Measurements from ENCODE around the gene KRT86. TPM values are rescaled to one million over a fixed set of nuclear protein-coding genes. Genes with fewer than 3 reads are reported as not detected.

Gene KRT86
- total and polyA plus RNA-seq, 2 of the 8 experiments (the other 6 are each of a cell fraction or from before 2014, with no cell fraction given), result 0.12 TPM; not detected in 1

DNA sequence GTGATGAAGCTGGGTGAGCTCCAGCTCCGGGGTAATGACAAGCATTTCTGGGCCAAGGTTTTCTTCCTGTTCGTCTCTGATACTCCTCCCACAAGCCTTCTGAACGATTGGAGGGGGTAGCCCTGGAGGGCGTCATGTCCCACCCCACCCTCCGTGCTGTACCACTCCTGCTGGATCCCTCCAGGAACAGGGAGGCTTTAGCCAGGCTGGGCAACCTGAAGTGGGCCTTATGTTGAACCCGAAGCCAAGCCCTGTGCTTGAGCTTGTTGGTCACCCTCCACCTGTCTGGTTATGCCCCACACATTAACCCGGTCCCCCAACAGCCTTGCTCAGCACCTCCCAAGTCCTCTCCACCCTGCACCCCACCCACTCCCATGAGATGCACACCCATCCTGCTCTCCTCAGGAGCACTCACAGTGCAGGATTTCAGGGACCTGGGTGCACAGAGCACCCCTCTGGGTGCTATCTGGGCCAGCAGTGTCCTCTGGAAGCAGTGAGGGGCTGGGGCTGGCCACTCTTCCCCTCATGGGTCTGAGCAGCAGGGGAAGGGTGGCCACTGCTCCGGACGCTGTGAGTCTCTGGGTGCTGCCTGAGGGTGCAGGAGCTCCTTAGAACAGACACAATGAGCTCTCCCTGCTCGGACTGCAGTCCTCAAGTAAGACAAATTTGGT is 53.5 kb downstream of the KRT86 start:
- CTCF ChIA-PET (ENCODE audit: partially characterized antibody), result interaction anchor here (0.6 to 19.8 kb wide), 59 partner anchors 9 to 657 kb away, joined by 3 to 353 read pairs (median 4); partner anchors contain the start of genes KRT7, KRT80, KRT85 and KRT86
- 80% methylated on average over 9 of the region's 10 CpGs; no CpG with 5 or more reads in 1 of the 2 experiments for WGBS, 2 experiments (ENCODE audit: extremely low coverage in 1 of 2, insufficient coverage in 1 of 2, insufficient read length in 1 of 2, insufficient replicate concordance in 2 of 2, low coverage in 1 of 2, low lambda C conversion rate in 2 of 2, missing lambda C conversion rate in 1 of 2)
- H3K4ac ChIP-seq (replicated peaks; ENCODE audit: insufficient read length, low read depth, low read length), result no peak overlapping the region
- H2BK15ac ChIP-seq (ENCODE audit: low read length), result no peak overlapping the region
- no peak for TF ChIP-seq TAF7 (optimal IDR thresholded peaks at IDR 0.05; ENCODE audit: borderline replicate concordance, low read depth, low read length)
- TF ChIP-seq SP2 (IDR thresholded peaks at IDR 0.05; ENCODE audit: low read length), result no peak
- TF ChIP-seq ASH2L (IDR thresholded peaks at IDR 0.05; ENCODE audit: low read length), result no peak
- TF ChIP-seq, protein P1, sequence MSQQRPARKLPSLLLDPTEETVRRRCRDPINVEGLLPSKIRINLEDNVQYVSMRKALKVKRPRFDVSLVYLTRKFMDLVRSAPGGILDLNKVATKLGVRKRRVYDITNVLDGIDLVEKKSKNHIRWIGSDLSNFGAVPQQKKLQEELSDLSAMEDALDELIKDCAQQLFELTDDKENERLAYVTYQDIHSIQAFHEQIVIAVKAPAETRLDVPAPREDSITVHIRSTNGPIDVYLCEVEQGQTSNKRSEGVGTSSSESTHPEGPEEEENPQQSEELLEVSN (IDR thresholded peaks at IDR 0.05), result no peak
- no peak for TF ChIP-seq JUND (IDR thresholded peaks at IDR 0.05; ENCODE audit: low read length)
- no peak for TF ChIP-seq RFX5 (IDR thresholded peaks at IDR 0.05; ENCODE audit: borderline replicate concordance, low read depth, low read length)
- no peak for TF ChIP-seq ZNF274 (IDR thresholded peaks at IDR 0.05; ENCODE audit: borderline replicate concordance, extremely low read depth, low read length)
- TF ChIP-seq CTBP2 (IDR thresholded peaks at IDR 0.05; ENCODE audit: borderline replicate concordance, insufficient read depth, insufficient read length, low read length), result no peak
- TF ChIP-seq JUN (IDR thresholded peaks at IDR 0.05; ENCODE audit: low read depth, low read length), result no peak
- no peak for TF ChIP-seq KDM1A (IDR thresholded peaks at IDR 0.05; ENCODE audit: borderline replicate concordance, low read length)
- no peaks in the 10 kb centered on the region for H3K79me1 ChIP-seq (ENCODE audit: low read depth, low read length)
- no peak overlapping the region for H2BK120ac ChIP-seq (replicated peaks; ENCODE audit: low read depth, low read length)
- H3K23me2 ChIP-seq (ENCODE audit: low read depth, low read length), result no peaks in the 10 kb centered on the region
- POLR2A ChIA-PET (ENCODE audit: partially characterized antibody), result interaction anchor here (0.6 to 1.4 kb wide), 4 partner anchors 9 to 95 kb away, joined by 3 to 5 read pairs (median 3); partner anchors contain the start of gene KRT7
- DNase-seq (ENCODE audit: low read depth in 1 of 2, low spot score in 2 of 2) (no peak), FAIRE-seq (no peak)
- H2AK5ac ChIP-seq (ENCODE audit: low read depth, low read length), result no peak overlapping the region
- no peak overlapping the region; the same call in 1 of the 2 replicates for H3K18ac ChIP-seq (ENCODE audit: extremely low read depth, low read length)
- H2BK12ac ChIP-seq (ENCODE audit: low read depth, low read length), result no peak overlapping the region
- H3K14ac ChIP-seq (ENCODE audit: insufficient read length), result no peak overlapping the region
- H3K4me3 ChIP-seq (ENCODE audit: extremely low read depth in 1 of 4, insufficient read depth in 2 of 4, low read depth in 3 of 4, low read length in 4 of 4), result no peak overlapping the region
- H3K9ac ChIP-seq (replicated peaks in 1 of 4; ENCODE audit: extremely low read depth in 1 of 4, low read depth in 3 of 4, low read length in 3 of 4), result no peak overlapping the region
- H2BK5ac ChIP-seq (ENCODE audit: low read depth, low read length), result no peak overlapping the region
- no peaks in the 10 kb centered on the region for H4K20me1 ChIP-seq (replicated peaks in 1 of 2; ENCODE audit: control insufficient read depth in 1 of 2, insufficient read depth in 2 of 2, low read length in 2 of 2)
- no peak overlapping the region for H2BK20ac ChIP-seq (ENCODE audit: low read length)
- H3K23ac ChIP-seq (ENCODE audit: insufficient read length), result no peak overlapping the region
- H3K56ac ChIP-seq (replicated peaks; ENCODE audit: insufficient read length, low read depth, low read length), result no peak overlapping the region
- no peak overlapping the region for H3K4me2 ChIP-seq (ENCODE audit: insufficient read depth in 1 of 2, low read depth in 2 of 2, low read length in 2 of 2)
- H3K9me3 ChIP-seq (ENCODE audit: insufficient read depth in 2 of 2, low read depth in 1 of 2, low read length in 1 of 2), result no peaks in the 10 kb centered on the region
- no peak overlapping the region for H3K27ac ChIP-seq (ENCODE audit: low read depth, low read length)
- no peaks in the 10 kb centered on the region for H3K79me2 ChIP-seq (ENCODE audit: control insufficient read depth in 1 of 2, insufficient read depth in 2 of 2, low read length in 2 of 2)
- no peaks in the 10 kb centered on the region for H3K36me3 ChIP-seq (ENCODE audit: control insufficient read depth in 2 of 4, insufficient read depth in 4 of 4, low read length in 3 of 4)
- no peaks in the 10 kb centered on the region for H3K27me3 ChIP-seq (replicated peaks in 1 of 4; ENCODE audit: control insufficient read depth in 3 of 4, extremely low read depth in 1 of 4, insufficient read depth in 3 of 4, low read length in 3 of 4)
- H4K5ac ChIP-seq (ENCODE audit: insufficient read length, low read depth, low read length), result no peak overlapping the region
- H4K91ac ChIP-seq (replicated peaks; ENCODE audit: insufficient read length, low read length), result no peak overlapping the region
- no peak overlapping the region for H2AFZ ChIP-seq (ENCODE audit: low read length)
- no peak overlapping the region for H4K8ac ChIP-seq (ENCODE audit: extremely low read depth, insufficient read depth, low read length)
- H3K4me1 ChIP-seq (replicated peaks in 1 of 4; ENCODE audit: control insufficient read depth in 3 of 4, insufficient read depth in 4 of 4, low read length in 3 of 4), result no peaks in the 10 kb centered on the region
